Measurements from ENCODE around the gene SOAT2. TPM values are rescaled to one million over a fixed set of nuclear protein-coding genes. Genes with fewer than 3 reads are reported as not detected.
"Not testable (repeated sequence)": the region's sequence is repeated elsewhere in the genome, so short reads cannot be mapped to it uniquely, and the experiment has no call there.

Gene SOAT2
- total and polyA plus RNA-seq, 2 donors (not counting 1 experiment from before 2014, with no cell fraction given) = under 0.01 TPM; not detected in 1

DNA sequence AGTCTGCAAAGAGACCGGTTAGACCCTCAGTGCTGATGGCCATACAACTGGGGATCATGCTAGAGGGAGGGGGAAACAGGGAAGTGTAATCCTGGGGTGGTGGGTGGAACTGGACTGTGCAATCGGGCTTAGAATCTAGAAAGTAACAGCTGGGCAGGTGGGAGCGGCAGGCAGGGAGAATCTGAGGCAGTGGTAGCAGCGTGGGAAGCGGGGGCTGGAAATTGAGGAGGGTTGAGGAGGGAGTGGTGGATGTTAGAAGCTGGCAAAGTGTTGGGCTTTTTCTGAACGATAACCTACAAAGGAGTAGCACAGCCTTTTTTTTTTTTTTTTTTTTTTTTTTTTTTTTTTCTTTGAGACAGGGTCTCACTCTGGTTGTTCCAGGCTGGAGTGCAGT, 8.9 kb upstream of the SOAT2 start:
- H3K9me3 ChIP-seq (ENCODE audit: control insufficient read depth, insufficient read depth, low read depth, low read length) = no peaks in the 10 kb centered on the region
- no peak overlapping the region for H3K4me3 ChIP-seq (replicated peaks in 1 of 4; ENCODE audit: control extremely low read depth in 1 of 4, insufficient read depth in 1 of 4, low read depth in 3 of 4, low read length in 4 of 4)
- H3K4me2 ChIP-seq (ENCODE audit: extremely low read depth, insufficient read depth, low read length) = no peak overlapping the region
- H2AFZ ChIP-seq (ENCODE audit: low read length) = peak overlapping the region; percentile 53
- TF ChIP-seq, protein P1, sequence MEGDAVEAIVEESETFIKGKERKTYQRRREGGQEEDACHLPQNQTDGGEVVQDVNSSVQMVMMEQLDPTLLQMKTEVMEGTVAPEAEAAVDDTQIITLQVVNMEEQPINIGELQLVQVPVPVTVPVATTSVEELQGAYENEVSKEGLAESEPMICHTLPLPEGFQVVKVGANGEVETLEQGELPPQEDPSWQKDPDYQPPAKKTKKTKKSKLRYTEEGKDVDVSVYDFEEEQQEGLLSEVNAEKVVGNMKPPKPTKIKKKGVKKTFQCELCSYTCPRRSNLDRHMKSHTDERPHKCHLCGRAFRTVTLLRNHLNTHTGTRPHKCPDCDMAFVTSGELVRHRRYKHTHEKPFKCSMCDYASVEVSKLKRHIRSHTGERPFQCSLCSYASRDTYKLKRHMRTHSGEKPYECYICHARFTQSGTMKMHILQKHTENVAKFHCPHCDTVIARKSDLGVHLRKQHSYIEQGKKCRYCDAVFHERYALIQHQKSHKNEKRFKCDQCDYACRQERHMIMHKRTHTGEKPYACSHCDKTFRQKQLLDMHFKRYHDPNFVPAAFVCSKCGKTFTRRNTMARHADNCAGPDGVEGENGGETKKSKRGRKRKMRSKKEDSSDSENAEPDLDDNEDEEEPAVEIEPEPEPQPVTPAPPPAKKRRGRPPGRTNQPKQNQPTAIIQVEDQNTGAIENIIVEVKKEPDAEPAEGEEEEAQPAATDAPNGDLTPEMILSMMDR (conservative IDR thresholded peaks at IDR 0.05 in 1 of 2, IDR thresholded peaks at IDR 0.05 in 1 of 2; ENCODE audit: low read depth in 1 of 2, low read length in 2 of 2) = no peak
- TF ChIP-seq EZH2 (IDR thresholded peaks at IDR 0.05; ENCODE audit: low read length, missing control alignments) = no peak
- peaks cover 2% of the 10 kb centered on the region for H3K79me2 ChIP-seq (ENCODE audit: control insufficient read depth, insufficient read depth, low read length)
- no peak for DNase-seq (ENCODE audit: low read depth in 2 of 2)
- no peaks in the 10 kb centered on the region for H3K27me3 ChIP-seq (ENCODE audit: control insufficient read depth, insufficient read depth, low read length)
- H3K9ac ChIP-seq (ENCODE audit: insufficient read depth, low read length) = no peak overlapping the region
- no peaks in the 10 kb centered on the region for H4K20me1 ChIP-seq (ENCODE audit: control insufficient read depth, extremely low read depth, insufficient read depth, low read length)
- peak overlapping the region; percentile 23 for H3K27ac ChIP-seq (ENCODE audit: insufficient read depth, low read length)
- peaks cover 11% of the 10 kb centered on the region for H3K4me1 ChIP-seq (ENCODE audit: control insufficient read depth, extremely low read depth, insufficient read depth, low read length)
- no peaks in the 10 kb centered on the region for H3K36me3 ChIP-seq (ENCODE audit: control insufficient read depth, insufficient read depth, low read length)

DNA sequence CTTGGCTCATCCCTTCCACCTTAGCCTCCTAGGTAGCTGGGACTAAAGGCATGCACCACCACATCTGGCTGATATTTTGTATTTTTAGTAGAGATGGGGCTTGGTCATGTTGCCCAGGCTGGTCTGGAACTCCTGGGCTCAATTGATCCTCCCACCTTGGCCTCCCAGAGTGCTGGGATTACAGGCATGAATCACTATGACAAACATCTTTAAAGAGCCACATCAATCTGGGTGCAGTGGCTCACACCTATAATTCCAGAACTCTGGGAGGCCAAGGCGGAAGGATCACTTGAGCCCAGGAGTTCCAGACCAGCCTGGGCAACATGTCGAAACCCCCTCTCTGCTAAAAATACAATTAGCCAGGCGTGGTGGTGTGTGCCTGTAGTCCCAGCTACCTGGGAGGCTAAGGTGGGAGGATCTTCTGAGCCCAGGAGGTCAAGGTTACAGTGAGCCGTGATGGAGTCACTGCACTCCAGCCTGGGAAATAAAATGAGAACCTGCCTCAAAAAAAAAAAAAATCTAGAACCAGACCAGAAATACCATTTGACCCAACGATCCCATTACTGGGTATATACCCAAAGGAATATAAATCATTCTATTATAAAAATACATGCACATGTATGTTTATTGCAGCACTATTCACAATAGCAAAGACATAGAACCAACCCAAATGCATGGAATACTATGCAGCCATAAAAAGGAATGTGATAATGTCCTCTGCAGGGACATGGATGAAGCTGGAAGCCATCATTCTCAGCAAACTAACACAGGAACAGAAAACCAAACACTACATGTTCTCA, 8.3 kb upstream of the SOAT2 start:
- H3K27ac ChIP-seq (ENCODE audit: insufficient read depth, low read length); H3K4me2 ChIP-seq (ENCODE audit: extremely low read depth, insufficient read depth, low read length); H2AFZ ChIP-seq (ENCODE audit: low read length); H3K9ac ChIP-seq (ENCODE audit: insufficient read depth, low read length); H4K20me1 ChIP-seq (ENCODE audit: control insufficient read depth, extremely low read depth, insufficient read depth, low read length); H3K79me2 ChIP-seq (ENCODE audit: control insufficient read depth, insufficient read depth, low read length); H3K9me3 ChIP-seq (ENCODE audit: control insufficient read depth, insufficient read depth, low read depth, low read length); H3K27me3 ChIP-seq (ENCODE audit: control insufficient read depth, insufficient read depth, low read length); DNase-seq (ENCODE audit: low read depth in 2 of 2); H3K36me3 ChIP-seq (ENCODE audit: control insufficient read depth, insufficient read depth, low read length); H3K4me3 ChIP-seq (replicated peaks in 1 of 4; ENCODE audit: control extremely low read depth in 1 of 4, insufficient read depth in 1 of 4, low read depth in 3 of 4, low read length in 4 of 4): not testable (repeated sequence)
- H3K4me1 ChIP-seq (ENCODE audit: control insufficient read depth, extremely low read depth, insufficient read depth, low read length) = peaks cover 11% of the 10 kb centered on the region

DNA sequence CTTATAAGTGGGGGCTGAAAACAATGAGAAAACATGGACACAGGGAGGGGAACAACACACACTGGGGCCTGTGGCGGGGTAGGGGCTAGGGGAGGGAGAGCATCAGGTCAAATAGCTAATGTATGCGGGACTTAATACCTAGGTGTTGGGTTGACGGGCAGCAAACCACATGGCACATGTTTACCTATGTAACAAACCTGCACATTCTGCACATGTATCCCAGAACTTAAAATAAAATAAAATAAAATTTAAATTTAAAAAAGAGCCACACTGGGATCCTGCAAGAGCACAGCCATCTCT, 7.7 kb upstream of the SOAT2 start:
- not testable (repeated sequence) for H3K9ac ChIP-seq (ENCODE audit: insufficient read depth, low read length); H3K27me3 ChIP-seq (ENCODE audit: control insufficient read depth, insufficient read depth, low read length); H2AFZ ChIP-seq (ENCODE audit: low read length); H3K36me3 ChIP-seq (ENCODE audit: control insufficient read depth, insufficient read depth, low read length); DNase-seq (ENCODE audit: low read depth in 2 of 2); H3K79me2 ChIP-seq (ENCODE audit: control insufficient read depth, insufficient read depth, low read length); H3K27ac ChIP-seq (ENCODE audit: insufficient read depth, low read length); H3K9me3 ChIP-seq (ENCODE audit: control insufficient read depth, insufficient read depth, low read depth, low read length); H4K20me1 ChIP-seq (ENCODE audit: control insufficient read depth, extremely low read depth, insufficient read depth, low read length); H3K4me2 ChIP-seq (ENCODE audit: extremely low read depth, insufficient read depth, low read length)
- Histone ChIP-seq H3K4me3 (replicated peaks in 1 of 4; ENCODE audit: control extremely low read depth in 1 of 4, insufficient read depth in 1 of 4, low read depth in 3 of 4, low read length in 4 of 4) (peak overlapping the region in 1 of 4 experiments; percentile 77), H3K4me1 (ENCODE audit: control insufficient read depth, extremely low read depth, insufficient read depth, low read length) (peaks cover 11% of the 10 kb centered on the region)

DNA sequence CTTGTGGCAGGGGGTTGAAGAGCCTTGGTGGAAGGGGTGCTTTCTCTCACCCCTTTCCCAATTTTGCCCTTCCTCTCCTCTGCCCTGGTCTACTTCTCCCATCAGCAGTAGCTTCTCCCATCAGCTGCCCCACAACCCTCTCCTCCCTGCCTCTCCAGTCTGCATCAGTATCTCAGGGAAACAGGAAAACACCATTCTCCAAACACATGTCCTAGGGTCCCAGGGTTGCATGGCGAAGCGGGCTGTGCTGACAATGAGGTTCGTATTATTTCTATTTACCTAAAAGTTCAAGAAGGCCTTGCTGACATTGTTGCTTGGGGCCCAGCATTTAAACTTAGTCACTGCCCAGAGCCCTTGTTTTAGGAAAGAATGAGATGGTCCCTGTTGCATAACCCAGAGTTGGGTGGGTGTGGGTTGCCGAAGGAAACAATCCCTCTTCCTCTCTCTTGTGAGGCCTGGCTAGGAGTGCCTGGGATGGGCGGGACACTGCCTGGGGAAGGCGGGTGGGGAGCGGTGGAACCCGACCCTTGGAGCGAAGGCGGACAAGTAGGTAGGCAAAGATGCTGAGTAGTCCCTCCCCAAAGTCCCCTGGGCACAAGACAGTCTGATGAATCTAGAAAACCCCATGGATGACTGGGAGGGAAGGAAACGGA, 7.1 kb upstream of the SOAT2 start:
- H2AFZ ChIP-seq (ENCODE audit: low read length) = no peak overlapping the region
- no peaks in the 10 kb centered on the region for H4K20me1 ChIP-seq (ENCODE audit: control insufficient read depth, extremely low read depth, insufficient read depth, low read length)
- no peak for TF ChIP-seq EZH2 (IDR thresholded peaks at IDR 0.05; ENCODE audit: low read length, missing control alignments)
- TF ChIP-seq, protein P1 (conservative IDR thresholded peaks at IDR 0.05 in 1 of 2, IDR thresholded peaks at IDR 0.05 in 1 of 2; ENCODE audit: low read depth in 1 of 2, low read length in 2 of 2) = no peak
- peaks cover 6% of the 10 kb centered on the region for H3K36me3 ChIP-seq (ENCODE audit: control insufficient read depth, insufficient read depth, low read length)
- peaks cover 3% of the 10 kb centered on the region for H3K79me2 ChIP-seq (ENCODE audit: control insufficient read depth, insufficient read depth, low read length)
- peaks cover 11% of the 10 kb centered on the region for H3K4me1 ChIP-seq (ENCODE audit: control insufficient read depth, extremely low read depth, insufficient read depth, low read length)
- H3K27me3 ChIP-seq (ENCODE audit: control insufficient read depth, insufficient read depth, low read length) = no peaks in the 10 kb centered on the region
- peak overlapping the region; percentile 72 to 84 (median 77) for H3K4me3 ChIP-seq (replicated peaks in 1 of 4; ENCODE audit: control extremely low read depth in 1 of 4, insufficient read depth in 1 of 4, low read depth in 3 of 4, low read length in 4 of 4)
- no peak overlapping the region for H3K9ac ChIP-seq (ENCODE audit: insufficient read depth, low read length)
- no peaks in the 10 kb centered on the region for H3K9me3 ChIP-seq (ENCODE audit: control insufficient read depth, insufficient read depth, low read depth, low read length)
- H3K27ac ChIP-seq (ENCODE audit: insufficient read depth, low read length) = peak overlapping the region; percentile 96
- H3K4me2 ChIP-seq (ENCODE audit: extremely low read depth, insufficient read depth, low read length) = peak overlapping the region; percentile 95
- peak; percentile 79 to 83 for DNase-seq (ENCODE audit: low read depth in 2 of 2)
